Sigmoid colon (tissue), 7 donors: Measurements from ENCODE around the gene CENPW. TPM values are rescaled to one million over a fixed set of nuclear protein-coding genes. Genes with fewer than 3 reads are reported as not detected.
A peak's percentile ranks its signal among the peaks of the same experiment; 100 is the strongest.

Source experiments
- DNase-seq: peaks from one replicate; pipeline ENCODE4 v3.0.0-alpha.2; 2019
- H3K27ac ChIP-seq, 4 donors: fragments of 200-600 bp; sonication (generic); one replicate each; pipeline ENCODE4 v1.5.1; 2016 to 2019; ENCODE audit warnings: mild to moderate bottlenecking in 1 of 4
- H3K27me3 ChIP-seq, 3 donors: fragments of 200-600 bp; sonication (generic); one replicate each; pipeline ENCODE4 v1.5.1; 2019; ENCODE audit warnings: mild to moderate bottlenecking in 1 of 3
- H3K36me3 ChIP-seq, 4 donors: fragments of 200-600 bp; sonication (generic); one replicate each; pipeline ENCODE4 v1.5.1; 2016 to 2019
- H3K4me1 ChIP-seq, 4 donors: fragments of 200-600 bp; sonication (generic); one replicate each; pipeline ENCODE4 v1.5.1; 2017 to 2019
- H3K4me3 ChIP-seq, 4 donors: fragments of 200-600 bp; sonication (generic); one replicate each; pipeline ENCODE4 v1.5.1; 2017 to 2019; ENCODE audit warnings: mild to moderate bottlenecking in 2 of 4, moderate library complexity in 1 of 4
- H3K9me3 ChIP-seq, 4 donors: fragments of 200-600 bp in 3 of 4; sonication (generic) in 3 of 4; one replicate each; pipeline versions ENCODE4 v1.5.1 to v1.6.1; 2013 to 2019
- CTCF ChIP-seq, 4 experiments: fragments of 450-650 bp in 3 of 4; fragments of 200-600 bp in 1 of 4; IDR thresholded peaks; one replicate each; pipeline ENCODE4 v1.5.1; 2016 to 2019; ENCODE audit warnings: antibody characterized with exemption in 4 of 4, mild to moderate bottlenecking in 3 of 4, moderate library complexity in 2 of 4
- EP300 ChIP-seq, 4 donors: sonication (generic); formaldehyde crosslinking; IDR thresholded peaks; one replicate each; pipeline ENCODE4 v1.6.1; 2017; ENCODE audit warnings: antibody characterized with exemption in 4 of 4
- POLR2A ChIP-seq, 2 donors: fragments of 450-650 bp; IDR thresholded peaks; one replicate each; pipeline ENCODE4 v1.6.1; 2016; ENCODE audit warnings: antibody characterized with exemption in 2 of 2, mild to moderate bottlenecking in 2 of 2, moderate library complexity in 2 of 2
- POLR2AphosphoS5 ChIP-seq, 4 donors: sonication (generic); formaldehyde crosslinking; IDR thresholded peaks; one replicate each; pipeline ENCODE4 v1.6.1; 2017; ENCODE audit warnings: antibody characterized with exemption in 4 of 4
- WGBS, 2 donors: extraction: QIAGEN DNeasy Blood & Tissue Kit; methylation state at CpG; one replicate each; pipeline ENCODE4 v1.1.7; 2013; 5-methylcytosine and 5-hydroxymethylcytosine counted together
- intact Hi-C: fragments of 100-400 bp; cut with DNase I; formaldehyde crosslinking; loops from one replicate; pipeline ENCODE4 v1.15.1; 2023
- polyA plus RNA-seq, 3 donors: library from polyadenylated mRNA; stranded (reverse); fragments of 200-250 nt; gene quantifications; one replicate each; pipeline ENCODE4 v1.2.3, GENCODE V29; 2013
- total RNA-seq, 4 donors: library from RNA; depleted of rRNA; stranded (reverse); fragments of >200 nt; gene quantifications; one replicate each; pipeline ENCODE4 v1.1.0, GENCODE V29; 2016
- donor health status: healthy with polysubstance abuse.
- donor health status: Bipolar disorder and iron deficiency.
- donor health status: healthy.

The CENPW gene
- total and polyA plus RNA-seq, 7 donors = 1.9 to 37.1 (median 5.2) TPM

GRCh38 chr6:126307849-126308248, 32.1 kb upstream of the CENPW start:
- intact Hi-C loops = no loop called here
- no peak for DNase-seq
- TF ChIP-seq POLR2A (IDR thresholded peaks at IDR 0.05) (no peak), CTCF (IDR thresholded peaks at IDR 0.05) (no peak), POLR2AphosphoS5 (IDR thresholded peaks at IDR 0.05) (no peak), EP300 (IDR thresholded peaks at IDR 0.05) (no peak)
- H3K27me3 ChIP-seq = no peaks in the 10 kb centered on the region
- H3K27ac ChIP-seq = no peak overlapping the region
- H3K36me3 ChIP-seq = no peaks in the 10 kb centered on the region
- H3K9me3 ChIP-seq = no peaks in the 10 kb centered on the region
- H3K4me1 ChIP-seq = no peaks in the 10 kb centered on the region
- 78 to 91% methylated on average over 2 of the region's 2 CpGs for WGBS, 2 donors
- H3K4me3 ChIP-seq = no peak overlapping the region

- intact Hi-C loops = no loop called here
- TF ChIP-seq POLR2AphosphoS5 (IDR thresholded peaks at IDR 0.05) (no peak), CTCF (IDR thresholded peaks at IDR 0.05) (no peak), EP300 (IDR thresholded peaks at IDR 0.05) (no peak), POLR2A (IDR thresholded peaks at IDR 0.05) (no peak)
- 91 to 92% methylated on average over 3 of the region's 3 CpGs for WGBS, 2 donors
- Histone ChIP-seq H3K4me1 (no peaks in the 10 kb centered on the region), H3K9me3 (no peaks in the 10 kb centered on the region), H3K27me3 (no peaks in the 10 kb centered on the region), H3K27ac (no peak overlapping the region), H3K4me3 (no peak overlapping the region), H3K36me3 (no peaks in the 10 kb centered on the region)
- DNase-seq = no peak
These were observed 31.6 kb upstream of the CENPW start for GRCh38 chr6:126308362-126308761.

GRCh38 chr6:126312013-126312665, 27.8 kb upstream of the CENPW start:
- no peaks in the 10 kb centered on the region for H3K4me1 ChIP-seq
- intact Hi-C loops = no loop called here
- peak in 1 of 4 experiments; percentile 16 for TF ChIP-seq CTCF (IDR thresholded peaks at IDR 0.05)
- TF ChIP-seq POLR2A (IDR thresholded peaks at IDR 0.05) = no peak
- no peak for TF ChIP-seq POLR2AphosphoS5 (IDR thresholded peaks at IDR 0.05)
- no peak overlapping the region for H3K4me3 ChIP-seq
- DNase-seq = no peak
- no peaks in the 10 kb centered on the region for H3K36me3 ChIP-seq
- H3K27me3 ChIP-seq = no peaks in the 10 kb centered on the region
- no peak overlapping the region for H3K27ac ChIP-seq
- no peaks in the 10 kb centered on the region for H3K9me3 ChIP-seq
- 91 to 95% methylated on average over 1 of the region's 1 CpG for WGBS, 2 donors

GRCh38 chr6:126313941-126314340, 26.0 kb upstream of the CENPW start:
- Histone ChIP-seq H3K27ac (no peak overlapping the region), H3K4me3 (no peak overlapping the region), H3K9me3 (no peaks in the 10 kb centered on the region), H3K27me3 (no peaks in the 10 kb centered on the region), H3K36me3 (no peaks in the 10 kb centered on the region), H3K4me1 (no peaks in the 10 kb centered on the region)
- no peak for DNase-seq
- TF ChIP-seq CTCF (IDR thresholded peaks at IDR 0.05) (no peak), POLR2A (IDR thresholded peaks at IDR 0.05) (no peak), POLR2AphosphoS5 (IDR thresholded peaks at IDR 0.05) (no peak), EP300 (IDR thresholded peaks at IDR 0.05) (no peak)
- intact Hi-C loops = no loop called here
- WGBS, 2 donors = 88 to 89% methylated on average over 1 of the region's 1 CpG

- Histone ChIP-seq H3K4me3 (no peak overlapping the region), H3K36me3 (no peaks in the 10 kb centered on the region), H3K9me3 (no peaks in the 10 kb centered on the region), H3K27ac (no peak overlapping the region), H3K4me1 (no peaks in the 10 kb centered on the region), H3K27me3 (no peaks in the 10 kb centered on the region)
- intact Hi-C loops = no loop called here
- WGBS, 2 donors = 88 to 91% methylated on average over 1 of the region's 1 CpG
- TF ChIP-seq POLR2AphosphoS5 (IDR thresholded peaks at IDR 0.05) = no peak
- TF ChIP-seq POLR2A (IDR thresholded peaks at IDR 0.05) = no peak
- TF ChIP-seq EP300 (IDR thresholded peaks at IDR 0.05) = no peak
- TF ChIP-seq CTCF (IDR thresholded peaks at IDR 0.05) = no peak
- no peak for DNase-seq
These were observed 21.1 kb upstream of the CENPW start for GRCh38 chr6:126318797-126319196.
